Mammary epithelial cell (primary cell): Measurements from ENCODE around the gene MRE11.
"Not testable (repeated sequence)": the region's sequence is repeated elsewhere in the genome, so short reads cannot be mapped to it uniquely, and the experiment has no call there.

Experiments
- CTCF ChIP-seq, 2 donors: IDR thresholded peaks in 1 of 2; conservative IDR thresholded peaks in 1 of 2; 2 replicates each; pipeline ENCODE4 v1.5.1; 2011 to 2012; ENCODE audit warnings: inconsistent platforms in 2 of 2, low read length in 2 of 2, mild to moderate bottlenecking in 2 of 2, control low read depth in 1 of 2, low read depth in 1 of 2; ENCODE audit not compliant: insufficient read depth in 1 of 2; ENCODE audit errors: extremely low read depth in 1 of 2
- EZH2 ChIP-seq: IDR thresholded peaks from 2 replicates; pipeline ENCODE4 v1.6.1; 2012; ENCODE audit warnings: low read length, inconsistent platforms, borderline replicate concordance

GRCh38 chr11:94391937-94392336 lies 101.7 kb downstream of the MRE11 start:
- not testable (repeated sequence) for TF ChIP-seq CTCF (conservative IDR thresholded peaks at IDR 0.05 in 1 of 2, IDR thresholded peaks at IDR 0.05 in 1 of 2; ENCODE audit: extremely low read depth in 1 of 2, insufficient read depth in 1 of 2, low read depth in 1 of 2, low read length in 2 of 2); EZH2
